Cardiac fibroblast (primary cell): ENCODE measurements around the gene SMIM13.

Source experiments
- DNase-seq, 2 donors: peaks; one replicate each; pipeline versions ENCODE4 v3.0.0 to v3.0.0-alpha.2; 2010; ENCODE audit warnings: low read depth in 2 of 2
- H3K4me3 ChIP-seq, 2 donors: replicated peaks in 1 of 2; 1 replicate in 1 of 2; 2 replicates in 1 of 2; pipeline ENCODE4 v1.5.1; 2011; ENCODE audit warnings: low read depth in 2 of 2, low read length in 2 of 2, mild to moderate bottlenecking in 2 of 2, moderate library complexity in 1 of 2
- CTCF ChIP-seq: IDR thresholded peaks from one replicate; pipeline ENCODE4 v1.5.1; 2011; ENCODE audit warnings: low read depth, mild to moderate bottlenecking, low read length, inconsistent platforms

SMIM13 gene

GRCh38 chr6:11092668-11093375 lies 812 bp upstream of the SMIM13 start:
- TF ChIP-seq CTCF: no peak
- H3K4me3 ChIP-seq: peak overlapping the region; percentile 98 to 99
- DNase-seq: peak in 1 of 2 donors; percentile 40

GRCh38 chr6:11093376-11093625 lies 333 bp upstream of the SMIM13 start:
- no peak for TF ChIP-seq CTCF
- DNase-seq: no peak

GRCh38 chr6:11094411-11094851 lies 797 bp downstream of the SMIM13 start:
- peak overlapping the region; percentile 98 to 99 for H3K4me3 ChIP-seq
- DNase-seq: peak; percentile 46 to 63
- TF ChIP-seq CTCF: no peak

More at GRCh38 chr6:11093376-11093625, 333 bp upstream of the SMIM13 start:
- peak overlapping the region; percentile 98 to 99 for H3K4me3 ChIP-seq

- no peak for TF ChIP-seq CTCF
- peak overlapping the region; percentile 98 to 99 for H3K4me3 ChIP-seq
- DNase-seq: peak in 1 of 2 donors; percentile 12
Measured at GRCh38 chr6:11094941-11095340, 1.3 kb downstream of the SMIM13 start.

- peak overlapping the region in 1 of 2 donors; percentile 99 for H3K4me3 ChIP-seq
- TF ChIP-seq CTCF: no peak
- DNase-seq: peak; percentile 79 to 80
Measured at GRCh38 chr6:11096109-11096508, 2.5 kb downstream of the SMIM13 start.

GRCh38 chr6:11097476-11097875 lies 3.8 kb downstream of the SMIM13 start:
- H3K4me3 ChIP-seq: no peak overlapping the region
- no peak for TF ChIP-seq CTCF
- DNase-seq: peak in 1 of 2 donors; percentile 38

- TF ChIP-seq CTCF: no peak
- no peak overlapping the region for H3K4me3 ChIP-seq
- no peak for DNase-seq
Measured at GRCh38 chr6:11098004-11098403, 4.4 kb downstream of the SMIM13 start.
